ENCODE data around the gene MOB3A.
"Not testable (repeated sequence)": the region's sequence is repeated elsewhere in the genome, so short reads cannot be mapped to it uniquely, and the experiment has no call there.

The MOB3A gene

GRCh38 chr19:2096034-2096479 lies at the start of gene MOB3A:
MOB3A (minus strand) TSS chr19:2096326; CDS start chr19:2078560, 17,766 bp downstream.
- DNase-seq, result peak; percentile 90

- no peak for DNase-seq
Measured at GRCh38 chr19:2145831-2146241, 49.7 kb upstream of the MOB3A start.

- no peak for DNase-seq
Measured at GRCh38 chr19:2144190-2144589, 48.1 kb upstream of the MOB3A start.

- DNase-seq, result no peak
Measured at GRCh38 chr19:2142173-2142829, 46.2 kb upstream of the MOB3A start.

- DNase-seq, result no peak
Measured at GRCh38 chr19:2140138-2140569, 44.0 kb upstream of the MOB3A start.

- no peak for DNase-seq
Measured at GRCh38 chr19:2139385-2140137, 43.4 kb upstream of the MOB3A start.

- DNase-seq, result no peak
Measured at GRCh38 chr19:2138061-2138728, 42.1 kb upstream of the MOB3A start.

GRCh38 chr19:2136796-2137195 lies 40.7 kb upstream of the MOB3A start:
- no peak for DNase-seq

GRCh38 chr19:2135474-2136402 lies 39.6 kb upstream of the MOB3A start:
- no peak for DNase-seq

GRCh38 chr19:2132731-2133490 lies 36.8 kb upstream of the MOB3A start:
- no peak for DNase-seq

- DNase-seq, result no peak
Measured at GRCh38 chr19:2132191-2132590, 36.1 kb upstream of the MOB3A start.

GRCh38 chr19:2131012-2131975 lies 35.2 kb upstream of the MOB3A start:
- not testable (repeated sequence) for DNase-seq

- no peak for DNase-seq
Measured at GRCh38 chr19:2129892-2130770, 34.0 kb upstream of the MOB3A start.

- no peak for DNase-seq
Measured at GRCh38 chr19:2129486-2129885, 33.4 kb upstream of the MOB3A start.

- DNase-seq, result no peak
Measured at GRCh38 chr19:2129022-2129421, 32.9 kb upstream of the MOB3A start.

GRCh38 chr19:2128252-2128651 lies 32.1 kb upstream of the MOB3A start:
- DNase-seq, result not testable (repeated sequence)

- no peak for DNase-seq
Measured at GRCh38 chr19:2127758-2128157, 31.6 kb upstream of the MOB3A start.

- DNase-seq, result no peak
Measured at GRCh38 chr19:2126879-2127518, 30.9 kb upstream of the MOB3A start.

Measured in NCI-H2171 (cell line).